ENCODE data around the gene C1QL1. TPM values are rescaled to one million over a fixed set of nuclear protein-coding genes. Genes with fewer than 3 reads are reported as not detected.

Gene C1QL1
- total and polyA plus RNA-seq, 2 experiments from 2014 or later, result 0.14 to 0.86 TPM

DNA sequence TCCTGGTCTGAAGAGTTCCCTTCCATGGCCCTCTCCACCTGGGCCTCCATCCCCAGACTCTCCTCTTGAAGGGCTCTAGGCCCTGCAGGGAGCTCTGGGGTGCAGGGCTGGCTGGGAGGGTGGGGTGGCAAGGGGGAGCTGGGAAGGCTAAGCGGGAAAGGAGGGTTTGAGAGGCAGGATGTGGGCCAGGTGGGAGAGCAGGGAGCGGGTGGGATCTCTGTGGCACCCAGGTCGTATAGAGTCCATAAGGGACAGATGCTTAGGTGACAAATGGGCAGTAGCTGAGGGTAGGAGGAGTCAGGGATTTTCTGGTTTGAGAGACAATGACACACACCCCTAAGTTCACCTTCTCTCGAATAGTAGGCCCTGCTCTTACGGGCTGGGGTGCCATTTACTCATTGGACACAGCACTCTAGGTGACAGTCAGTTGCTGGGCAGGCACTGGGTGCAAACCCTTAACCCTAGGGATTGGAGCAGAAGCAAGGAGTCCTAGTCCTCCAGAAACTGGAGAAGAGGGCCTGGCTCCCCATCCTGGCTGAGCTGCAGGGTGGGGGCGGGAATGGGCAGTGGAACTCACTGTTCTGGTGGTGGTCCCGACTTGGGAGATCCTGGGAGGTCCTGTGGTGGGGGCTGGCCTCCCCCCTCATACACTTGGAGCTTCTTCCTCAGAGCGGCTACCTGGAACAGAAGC lies 35.9 kb downstream of the C1QL1 start:
- no peaks in the 10 kb centered on the region for H3K9me3 ChIP-seq (ENCODE audit: low read depth)
- no peaks in the 10 kb centered on the region; the same call in 1 of the 2 replicates for H3F3A ChIP-seq (ENCODE audit: insufficient read depth)
- H3K4me2 ChIP-seq (ENCODE audit: unreplicated experiment), result no peak overlapping the region
- peaks cover 7% of the 10 kb centered on the region for H3K79me2 ChIP-seq (ENCODE audit: insufficient read depth)
- no peak overlapping the region for H3K27ac ChIP-seq
- no peak for DNase-seq
- no peak for TF ChIP-seq EZH2 (IDR thresholded peaks at IDR 0.05; ENCODE audit: insufficient read depth, poor library complexity, severe bottlenecking)
- no peak for TF ChIP-seq EZH2phosphoT487 (IDR thresholded peaks at IDR 0.05; ENCODE audit: insufficient read depth, low read depth)
- in situ Hi-C loops (cut with MboI), result no loop called here
- H3K4me3 ChIP-seq, result no peak overlapping the region
- no peaks in the 10 kb centered on the region for H3K9me2 ChIP-seq (ENCODE audit: insufficient read depth)
- no peak overlapping the region for H3K9ac ChIP-seq
- H2AFZ ChIP-seq, result no peak overlapping the region
- peaks cover 1% of the 10 kb centered on the region; the same call in 1 of the 2 replicates for H3K36me3 ChIP-seq (ENCODE audit: low read depth)
- H3K4me1 ChIP-seq (ENCODE audit: insufficient read depth), result no peaks in the 10 kb centered on the region
- WGBS, 2 experiments (ENCODE audit: low coverage in 1 of 2, low lambda C conversion rate in 2 of 2, missing lambda C conversion rate in 2 of 2), result 95 to 98% methylated on average over 8 of the region's 8 CpGs
- no peaks in the 10 kb centered on the region for H3K27me3 ChIP-seq (replicated peaks; ENCODE audit: insufficient read depth)
- no peaks in the 10 kb centered on the region for H4K20me1 ChIP-seq (ENCODE audit: insufficient read depth)

DNA sequence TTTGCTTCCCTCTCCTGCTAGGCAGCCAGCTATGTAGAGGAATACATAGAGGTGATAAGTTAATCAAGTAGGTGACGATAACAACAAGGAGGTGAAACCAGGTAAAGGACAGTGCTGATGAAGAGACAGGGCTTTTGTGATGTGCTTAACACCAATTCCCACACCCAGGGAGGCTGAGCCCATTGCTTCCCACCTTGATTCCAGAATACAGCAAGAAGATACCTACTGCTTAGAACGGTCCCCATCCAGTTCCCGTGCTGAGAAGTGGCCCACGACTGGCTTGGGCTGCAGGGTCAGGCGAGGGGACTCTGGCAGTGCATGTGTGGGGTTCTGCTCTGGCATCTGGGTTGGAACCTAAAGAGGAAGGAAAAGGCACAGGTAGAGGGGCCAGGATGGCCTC lies 36.7 kb downstream of the C1QL1 start:
- no peak overlapping the region for H3K4me3 ChIP-seq
- no peaks in the 10 kb centered on the region for H3K4me1 ChIP-seq (ENCODE audit: insufficient read depth)
- no peak overlapping the region for H2AFZ ChIP-seq
- no peaks in the 10 kb centered on the region for H4K20me1 ChIP-seq (ENCODE audit: insufficient read depth)
- no peaks in the 10 kb centered on the region for H3K9me3 ChIP-seq (ENCODE audit: low read depth)
- no peaks in the 10 kb centered on the region for H3K27me3 ChIP-seq (replicated peaks; ENCODE audit: insufficient read depth)
- H3K9ac ChIP-seq, result no peak overlapping the region
- no peaks in the 10 kb centered on the region for H3K9me2 ChIP-seq (ENCODE audit: insufficient read depth)
- H3K36me3 ChIP-seq (ENCODE audit: low read depth), result no peaks in the 10 kb centered on the region
- 95 to 96% methylated on average over 5 of the region's 5 CpGs for WGBS, 2 experiments (ENCODE audit: low coverage in 1 of 2, low lambda C conversion rate in 2 of 2, missing lambda C conversion rate in 2 of 2)
- in situ Hi-C loops (cut with MboI), result no loop called here
- no peak overlapping the region for H3K4me2 ChIP-seq (ENCODE audit: unreplicated experiment)
- no peaks in the 10 kb centered on the region for H3K79me2 ChIP-seq (ENCODE audit: insufficient read depth)
- no peak for TF ChIP-seq EZH2phosphoT487 (IDR thresholded peaks at IDR 0.05; ENCODE audit: insufficient read depth, low read depth)
- TF ChIP-seq EZH2 (IDR thresholded peaks at IDR 0.05; ENCODE audit: insufficient read depth, poor library complexity, severe bottlenecking), result no peak
- no peak for DNase-seq
- no peak overlapping the region for H3K27ac ChIP-seq
- H3F3A ChIP-seq (ENCODE audit: insufficient read depth), result no peaks in the 10 kb centered on the region

DNA sequence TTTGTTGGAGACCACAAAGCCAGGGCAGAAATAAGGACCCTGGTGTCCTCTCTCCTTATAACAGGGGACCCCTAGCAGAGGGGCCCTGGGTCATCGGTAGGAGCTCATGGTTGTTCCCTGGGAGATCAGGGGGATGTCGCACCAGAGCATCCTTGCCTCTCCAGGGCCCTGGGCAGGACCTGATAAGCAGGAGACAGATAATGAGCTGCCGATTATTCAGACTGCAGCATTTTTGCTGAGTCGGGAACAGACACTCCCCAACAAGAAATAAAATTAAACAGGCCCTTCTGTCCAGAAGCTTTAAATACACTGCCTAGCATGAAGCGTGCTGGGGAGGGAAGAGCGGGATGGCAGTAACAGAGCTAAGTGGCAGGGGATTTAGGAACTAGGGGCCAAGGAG lies 37.4 kb downstream of the C1QL1 start:
- H3K27ac ChIP-seq, result no peak overlapping the region
- TF ChIP-seq EZH2phosphoT487 (IDR thresholded peaks at IDR 0.05; ENCODE audit: insufficient read depth, low read depth) (no peak), EZH2 (IDR thresholded peaks at IDR 0.05; ENCODE audit: insufficient read depth, poor library complexity, severe bottlenecking) (no peak)
- no peak for DNase-seq
- no peaks in the 10 kb centered on the region for H3K36me3 ChIP-seq (ENCODE audit: low read depth)
- no peak overlapping the region for H3K4me2 ChIP-seq (ENCODE audit: unreplicated experiment)
- no peak overlapping the region for H2AFZ ChIP-seq
- in situ Hi-C loops (cut with MboI), result no loop called here
- no peaks in the 10 kb centered on the region for H3F3A ChIP-seq (ENCODE audit: insufficient read depth)
- H4K20me1 ChIP-seq (ENCODE audit: insufficient read depth), result no peaks in the 10 kb centered on the region
- no peaks in the 10 kb centered on the region for H3K9me3 ChIP-seq (ENCODE audit: low read depth)
- no peaks in the 10 kb centered on the region for H3K9me2 ChIP-seq (ENCODE audit: insufficient read depth)
- H3K27me3 ChIP-seq (replicated peaks; ENCODE audit: insufficient read depth), result no peaks in the 10 kb centered on the region
- H3K9ac ChIP-seq, result no peak overlapping the region
- 70 to 73% methylated on average over 6 of the region's 6 CpGs for WGBS, 2 experiments (ENCODE audit: low coverage in 1 of 2, low lambda C conversion rate in 2 of 2, missing lambda C conversion rate in 2 of 2)
- H3K4me3 ChIP-seq, result no peak overlapping the region
- no peaks in the 10 kb centered on the region for H3K79me2 ChIP-seq (ENCODE audit: insufficient read depth)
- H3K4me1 ChIP-seq (ENCODE audit: insufficient read depth), result no peaks in the 10 kb centered on the region

DNA sequence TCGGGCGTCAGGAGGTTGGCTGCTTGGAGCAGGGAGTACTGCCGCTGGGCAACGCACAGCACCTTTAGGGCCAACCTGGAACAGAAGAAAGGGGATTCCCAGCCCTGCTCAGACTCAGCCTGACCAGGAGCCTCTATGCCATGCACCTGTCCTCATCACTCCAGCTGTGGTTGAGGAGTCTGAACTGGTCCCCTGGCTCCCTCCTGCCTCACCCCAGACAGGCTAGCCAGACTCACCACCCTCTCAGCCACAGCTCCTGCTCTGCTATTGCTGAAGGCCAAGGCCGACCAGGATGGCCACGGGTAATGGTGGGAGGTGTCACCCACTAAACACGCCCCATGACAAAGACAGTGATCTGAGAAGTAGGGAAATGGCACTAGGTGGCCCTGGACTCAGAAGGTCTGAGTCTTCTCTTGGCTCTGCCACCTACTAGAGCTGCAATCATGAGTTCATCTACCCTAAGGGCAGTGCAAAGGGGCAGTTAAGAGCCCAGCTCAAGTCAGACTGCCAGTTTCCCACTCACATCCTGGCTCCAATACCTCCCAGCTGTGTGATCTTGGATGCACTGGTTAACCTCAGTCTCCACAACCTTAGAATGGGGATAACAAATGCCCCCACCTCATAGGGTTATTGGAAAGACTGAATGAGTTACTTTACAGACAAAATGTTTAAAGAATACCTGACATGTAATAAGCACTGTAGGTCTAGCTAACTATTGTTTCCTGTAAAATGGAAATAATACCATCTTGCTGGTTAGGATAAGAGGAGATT lies 39.0 kb downstream of the C1QL1 start:
- Histone ChIP-seq H3K27ac (no peak overlapping the region), H3K36me3 (ENCODE audit: low read depth) (no peaks in the 10 kb centered on the region), H3K4me2 (ENCODE audit: unreplicated experiment) (no peak overlapping the region), H3F3A (ENCODE audit: insufficient read depth) (no peaks in the 10 kb centered on the region), H3K27me3 (replicated peaks; ENCODE audit: insufficient read depth) (no peaks in the 10 kb centered on the region), H3K9ac (no peak overlapping the region), H4K20me1 (ENCODE audit: insufficient read depth) (no peaks in the 10 kb centered on the region), H3K79me2 (ENCODE audit: insufficient read depth) (no peaks in the 10 kb centered on the region), H3K9me2 (ENCODE audit: insufficient read depth) (no peaks in the 10 kb centered on the region), H2AFZ (no peak overlapping the region), H3K9me3 (ENCODE audit: low read depth) (no peaks in the 10 kb centered on the region), H3K4me1 (ENCODE audit: insufficient read depth) (no peaks in the 10 kb centered on the region), H3K4me3 (no peak overlapping the region)
- no peak for TF ChIP-seq EZH2phosphoT487 (IDR thresholded peaks at IDR 0.05; ENCODE audit: insufficient read depth, low read depth)
- no peak for TF ChIP-seq EZH2 (IDR thresholded peaks at IDR 0.05; ENCODE audit: insufficient read depth, poor library complexity, severe bottlenecking)
- whole genome bisulfite sequencing, 2 experiments (ENCODE audit: low coverage in 1 of 2, low lambda C conversion rate in 2 of 2, missing lambda C conversion rate in 2 of 2), result 89 to 95% methylated on average over 7 of the region's 7 CpGs
- in situ Hi-C loops (cut with MboI), result loop anchor here (10.0 kb wide), 1 partner anchor 86 kb away; no protein-coding TSS in a partner anchor
- peak; percentile 20 for DNase-seq
